Skeletal muscle cell (primary cell): ENCODE measurements around the gene MBOAT2.

Experiments used
- DNase-seq: peaks from one replicate; pipeline ENCODE4 v3.0.0-alpha.2; 2010; ENCODE audit warnings: low read depth
- H3K4me3 ChIP-seq: 2 replicates; pipeline ENCODE4 v1.5.1; 2011; ENCODE audit warnings: low read depth, mild to moderate bottlenecking, control low read depth, low read length, moderate library complexity

Gene MBOAT2

GRCh38 chr2:8840475-8841091 lies 162.9 kb downstream of the MBOAT2 start:
- no peak for DNase-seq
- no peak overlapping the region for H3K4me3 ChIP-seq

- DNase-seq: no peak
- H3K4me3 ChIP-seq: no peak overlapping the region
These were observed 164.1 kb downstream of the MBOAT2 start for GRCh38 chr2:8839189-8839965.

GRCh38 chr2:8837795-8838140 lies 165.7 kb downstream of the MBOAT2 start:
- no peak for DNase-seq
- peak overlapping the region; percentile 20 for H3K4me3 ChIP-seq

- peak within 1 kb of the TSS; percentile 65 for H3K4me3 ChIP-seq
- DNase-seq: no peak
These were observed 166.3 kb downstream of the MBOAT2 start, which contains the start of gene KIDINS220 for GRCh38 chr2:8836971-8837794. KIDINS220 (minus strand) TSS chr2:8837613; CDS start chr2:8827093, 10,520 bp downstream.

- no peak for DNase-seq
- no peak overlapping the region for H3K4me3 ChIP-seq
These were observed 168.2 kb downstream of the MBOAT2 start for GRCh38 chr2:8835279-8835678.

GRCh38 chr2:8833853-8834252 lies 169.6 kb downstream of the MBOAT2 start:
- no peak for DNase-seq

GRCh38 chr2:8831516-8831915 lies 172.0 kb downstream of the MBOAT2 start:
- H3K4me3 ChIP-seq: no peak overlapping the region
- DNase-seq: no peak

More at GRCh38 chr2:8833853-8834252, 169.6 kb downstream of the MBOAT2 start:
- H3K4me3 ChIP-seq: no peak overlapping the region

GRCh38 chr2:8827729-8828128 lies 175.8 kb downstream of the MBOAT2 start:
- DNase-seq: no peak
- no peak overlapping the region for H3K4me3 ChIP-seq

GRCh38 chr2:8822218-8822617 lies 181.3 kb downstream of the MBOAT2 start:
- peak; percentile 4 for DNase-seq
- no peak overlapping the region for H3K4me3 ChIP-seq

GRCh38 chr2:8821276-8822217 lies 181.9 kb downstream of the MBOAT2 start:
- DNase-seq: peak; percentile 71
- H3K4me3 ChIP-seq: no peak overlapping the region

GRCh38 chr2:8819948-8820347 lies 183.5 kb downstream of the MBOAT2 start:
- no peak overlapping the region for H3K4me3 ChIP-seq
- DNase-seq: no peak

GRCh38 chr2:8819194-8819593 lies 184.3 kb downstream of the MBOAT2 start:
- no peak overlapping the region for H3K4me3 ChIP-seq
- no peak for DNase-seq

GRCh38 chr2:8817221-8817620 lies 186.3 kb downstream of the MBOAT2 start:
- no peak overlapping the region for H3K4me3 ChIP-seq
- no peak for DNase-seq

GRCh38 chr2:8806885-8807704 lies 196.4 kb downstream of the MBOAT2 start:
- H3K4me3 ChIP-seq: no peak overlapping the region
- DNase-seq: no peak

- no peak overlapping the region for H3K4me3 ChIP-seq
- no peak for DNase-seq
These were observed 197.9 kb downstream of the MBOAT2 start for GRCh38 chr2:8805278-8806210.

- peak; percentile 77 for DNase-seq
- no peak overlapping the region for H3K4me3 ChIP-seq
These were observed 199.7 kb downstream of the MBOAT2 start for GRCh38 chr2:8803658-8804379.

GRCh38 chr2:8802741-8803140 lies 200.7 kb downstream of the MBOAT2 start:
- H3K4me3 ChIP-seq: no peak overlapping the region
- DNase-seq: no peak
